HepG2 (cell line): ENCODE results near the gene DYSF.

Experiments
- TF ChIP-seq, protein P1 (sequence below): sonication (generic); formaldehyde crosslinking; IDR thresholded peaks from 2 replicates; pipeline ENCODE4 v1.4.0; 2020; ENCODE audit warnings: missing genetic modification reagents
- TF ChIP-seq, protein P2 (sequence below): sonication (generic); formaldehyde crosslinking; IDR thresholded peaks from 2 replicates; pipeline ENCODE4 v1.5.1; 2020; ENCODE audit warnings: mild to moderate bottlenecking, missing genetic modification reagents, moderate library complexity

DNA sequence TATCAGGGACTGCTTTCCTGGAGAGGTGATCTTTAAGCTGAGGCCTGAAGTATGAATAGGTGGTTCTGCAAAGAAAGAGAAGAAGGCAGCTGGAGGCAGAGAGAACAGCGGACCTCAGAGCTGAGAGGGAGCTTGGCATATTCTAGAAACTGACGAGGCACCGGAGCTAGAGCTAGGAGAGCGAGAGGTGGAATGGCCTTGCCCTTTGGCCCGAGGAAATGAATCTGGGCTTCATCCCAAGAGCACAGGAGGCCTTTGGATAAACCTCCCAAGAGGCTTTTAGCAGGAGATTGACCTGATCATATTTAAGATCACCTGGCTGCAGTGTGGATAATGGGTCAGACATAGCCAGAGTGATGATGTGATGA is 7.9 kb downstream of the DYSF start:
- TF ChIP-seq, protein P1, sequence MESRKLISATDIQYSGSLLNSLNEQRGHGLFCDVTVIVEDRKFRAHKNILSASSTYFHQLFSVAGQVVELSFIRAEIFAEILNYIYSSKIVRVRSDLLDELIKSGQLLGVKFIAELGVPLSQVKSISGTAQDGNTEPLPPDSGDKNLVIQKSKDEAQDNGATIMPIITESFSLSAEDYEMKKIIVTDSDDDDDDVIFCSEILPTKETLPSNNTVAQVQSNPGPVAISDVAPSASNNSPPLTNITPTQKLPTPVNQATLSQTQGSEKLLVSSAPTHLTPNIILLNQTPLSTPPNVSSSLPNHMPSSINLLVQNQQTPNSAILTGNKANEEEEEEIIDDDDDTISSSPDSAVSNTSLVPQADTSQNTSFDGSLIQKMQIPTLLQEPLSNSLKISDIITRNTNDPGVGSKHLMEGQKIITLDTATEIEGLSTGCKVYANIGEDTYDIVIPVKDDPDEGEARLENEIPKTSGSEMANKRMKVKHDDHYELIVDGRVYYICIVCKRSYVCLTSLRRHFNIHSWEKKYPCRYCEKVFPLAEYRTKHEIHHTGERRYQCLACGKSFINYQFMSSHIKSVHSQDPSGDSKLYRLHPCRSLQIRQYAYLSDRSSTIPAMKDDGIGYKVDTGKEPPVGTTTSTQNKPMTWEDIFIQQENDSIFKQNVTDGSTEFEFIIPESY (CRISPR knock-in tag): no peak
- TF ChIP-seq, protein P2, sequence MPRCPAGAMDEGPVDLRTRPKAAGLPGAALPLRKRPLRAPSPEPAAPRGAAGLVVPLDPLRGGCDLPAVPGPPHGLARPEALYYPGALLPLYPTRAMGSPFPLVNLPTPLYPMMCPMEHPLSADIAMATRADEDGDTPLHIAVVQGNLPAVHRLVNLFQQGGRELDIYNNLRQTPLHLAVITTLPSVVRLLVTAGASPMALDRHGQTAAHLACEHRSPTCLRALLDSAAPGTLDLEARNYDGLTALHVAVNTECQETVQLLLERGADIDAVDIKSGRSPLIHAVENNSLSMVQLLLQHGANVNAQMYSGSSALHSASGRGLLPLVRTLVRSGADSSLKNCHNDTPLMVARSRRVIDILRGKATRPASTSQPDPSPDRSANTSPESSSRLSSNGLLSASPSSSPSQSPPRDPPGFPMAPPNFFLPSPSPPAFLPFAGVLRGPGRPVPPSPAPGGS (CRISPR knock-in tag): no peak
